Activated CD8-positive, alpha-beta memory T cell treated with anti-CD3 and anti-CD28 coated beads, Interleukin-2, amount 50 U/mL, for 48 hours (primary cell): ENCODE results near the gene RPIA.
"Not testable (repeated sequence)": the region's sequence is repeated elsewhere in the genome, so short reads cannot be mapped to it uniquely, and the experiment has no call there.

Experiments used
- DNase-seq: peaks from one replicate; pipeline ENCODE4 v3.0.0-alpha.2; 2020

The RPIA gene

GRCh38 chr2:88737385-88737784, 45.9 kb downstream of the RPIA start:
- no peak for DNase-seq

- DNase-seq: no peak
Measured at GRCh38 chr2:88738271-88738670, 46.8 kb downstream of the RPIA start.

GRCh38 chr2:88739985-88740600, 48.6 kb downstream of the RPIA start:
- peak; percentile 81 for DNase-seq

- no peak for DNase-seq
Measured at GRCh38 chr2:88746929-88747490, 55.5 kb downstream of the RPIA start.

- DNase-seq: no peak
Measured at GRCh38 chr2:88747990-88748389, 56.5 kb downstream of the RPIA start.

GRCh38 chr2:88751768-88752167, 60.3 kb downstream of the RPIA start:
- DNase-seq: no peak

GRCh38 chr2:88753833-88754584, 62.5 kb downstream of the RPIA start:
- DNase-seq: no peak

GRCh38 chr2:88754585-88755320, 63.3 kb downstream of the RPIA start:
- DNase-seq: no peak

GRCh38 chr2:88755836-88756235, 64.4 kb downstream of the RPIA start:
- DNase-seq: no peak

GRCh38 chr2:88757025-88757424, 65.6 kb downstream of the RPIA start:
- no peak for DNase-seq

- DNase-seq: not testable (repeated sequence)
Measured at GRCh38 chr2:88758702-88759101, 67.2 kb downstream of the RPIA start.

GRCh38 chr2:88760819-88761598, 69.5 kb downstream of the RPIA start:
- DNase-seq: no peak

GRCh38 chr2:88764141-88764849, 72.8 kb downstream of the RPIA start:
- no peak for DNase-seq

GRCh38 chr2:88764850-88765153, 73.3 kb downstream of the RPIA start:
- DNase-seq: no peak

GRCh38 chr2:88765154-88765888, 73.8 kb downstream of the RPIA start:
- peak; percentile 76 for DNase-seq

GRCh38 chr2:88765889-88766481, 74.5 kb downstream of the RPIA start:
- not testable (repeated sequence) for DNase-seq

GRCh38 chr2:88770016-88770415, 78.5 kb downstream of the RPIA start:
- DNase-seq: no peak

- not testable (repeated sequence) for DNase-seq
Measured at GRCh38 chr2:88773233-88774028, 82.0 kb downstream of the RPIA start.

- not testable (repeated sequence) for DNase-seq
Measured at GRCh38 chr2:88789213-88789612, 97.7 kb downstream of the RPIA start.

- DNase-seq: not testable (repeated sequence)
Measured at GRCh38 chr2:88795932-88796331, 104.5 kb downstream of the RPIA start.
